Nephron (organoid): ENCODE measurements around the gene PAQR4.

Experiments
- H3K27ac Mint-ChIP-seq, 3 experiments: 2 replicates each; pipeline ENCODE4 v1.8.0; 2020; ENCODE audit warnings: mixed read lengths in 3 of 3, mild to moderate bottlenecking in 2 of 3, moderate library complexity in 1 of 3
- H3K27me3 Mint-ChIP-seq: 2 replicates; pipeline ENCODE4 v1.8.0; 2021; ENCODE audit warnings: low read depth, mild to moderate bottlenecking, moderate library complexity, mixed read lengths
- H3K36me3 Mint-ChIP-seq: 2 replicates; pipeline ENCODE4 v1.8.0; 2020; ENCODE audit warnings: low read depth, mixed read lengths
- H3K4me1 Mint-ChIP-seq: 2 replicates; pipeline ENCODE4 v1.8.0; 2020; ENCODE audit warnings: mixed read lengths
- H3K4me3 Mint-ChIP-seq, 3 experiments: 2 replicates each; pipeline ENCODE4 v1.8.0; 2020; ENCODE audit warnings: mild to moderate bottlenecking in 3 of 3, mixed read lengths in 3 of 3, moderate library complexity in 2 of 3
- H3K9me3 Mint-ChIP-seq: 2 replicates; pipeline ENCODE4 v1.8.0; 2020; ENCODE audit warnings: mixed read lengths
- CTCF ChIP-seq, 3 experiments: fragments of 200-600 bp; sonication (generic); IDR thresholded peaks; one replicate each; pipeline ENCODE4 v1.5.0; 2021; ENCODE audit warnings: antibody characterized with exemption in 3 of 3; ENCODE audit not compliant: unreplicated experiment in 3 of 3

PAQR4 gene

GRCh38 chr16:3015865-3016521, 46.8 kb downstream of the PAQR4 start:
- TF ChIP-seq CTCF (IDR thresholded peaks at IDR 0.05; ENCODE audit: unreplicated experiment in 3 of 3) = no peak
- Mint-ChIP-seq H3K27me3 (peaks cover 72% of the 10 kb centered on the region), H3K36me3 (no peaks in the 10 kb centered on the region), H3K4me1 (peaks cover 4% of the 10 kb centered on the region), H3K9me3 (no peaks in the 10 kb centered on the region), H3K27ac (peak overlapping the region in 1 of 3 experiments; percentile 65), H3K4me3 (peak overlapping the region; percentile 58 to 77 (median 63))

- Mint-ChIP-seq H3K9me3 (no peaks in the 10 kb centered on the region), H3K27ac (peak overlapping the region in 1 of 3 experiments; percentile 78), H3K27me3 (peaks cover 67% of the 10 kb centered on the region), H3K36me3 (no peaks in the 10 kb centered on the region), H3K4me3 (peak overlapping the region; percentile 61 to 73 (median 70)), H3K4me1 (peaks cover 17% of the 10 kb centered on the region)
- TF ChIP-seq CTCF (IDR thresholded peaks at IDR 0.05; ENCODE audit: unreplicated experiment in 3 of 3) = no peak
Observed at GRCh38 chr16:3017344-3017743, 48.2 kb downstream of the PAQR4 start.

- H3K36me3 Mint-ChIP-seq = no peaks in the 10 kb centered on the region
- H3K27ac Mint-ChIP-seq = peak within 1 kb of the TSS in 2 of 3 experiments; percentile 61 to 92
- peak; percentile 36 to 58 (median 47) for TF ChIP-seq CTCF (IDR thresholded peaks at IDR 0.05; ENCODE audit: unreplicated experiment in 3 of 3)
- H3K4me1 Mint-ChIP-seq = peaks cover 23% of the 10 kb centered on the region
- peak within 1 kb of the TSS; percentile 79 to 86 (median 83) for H3K4me3 Mint-ChIP-seq
- H3K9me3 Mint-ChIP-seq = no peaks in the 10 kb centered on the region
- peaks cover 61% of the 10 kb centered on the region for H3K27me3 Mint-ChIP-seq
Observed at GRCh38 chr16:3017794-3018506, 48.8 kb downstream of the PAQR4 start, which contains the start of gene CLDN6. Gene CLDN6, minus strand, starts transcription at chr16:3018183. Its CDS starts 2,162 bp downstream, at chr16:3016021.

- H3K36me3 Mint-ChIP-seq = peaks cover 3% of the 10 kb centered on the region
- H3K27me3 Mint-ChIP-seq = peaks cover 43% of the 10 kb centered on the region
- no peaks in the 10 kb centered on the region for H3K9me3 Mint-ChIP-seq
- H3K4me3 Mint-ChIP-seq = peak overlapping the region; percentile 89 to 92 (median 92)
- peaks cover 33% of the 10 kb centered on the region for H3K4me1 Mint-ChIP-seq
- peak overlapping the region in 2 of 3 experiments; percentile 87 to 94 for H3K27ac Mint-ChIP-seq
- no peak for TF ChIP-seq CTCF (IDR thresholded peaks at IDR 0.05; ENCODE audit: unreplicated experiment in 3 of 3)
Observed at GRCh38 chr16:3019594-3020246, 50.6 kb downstream of the PAQR4 start.

- Mint-ChIP-seq H3K4me3 (peak within 1 kb of the TSS; percentile 90 to 92 (median 92)), H3K9me3 (no peaks in the 10 kb centered on the region), H3K27me3 (peaks cover 38% of the 10 kb centered on the region), H3K36me3 (peaks cover 3% of the 10 kb centered on the region), H3K27ac (peak within 1 kb of the TSS; percentile 85 to 96 (median 87)), H3K4me1 (peaks cover 33% of the 10 kb centered on the region)
- no peak for TF ChIP-seq CTCF (IDR thresholded peaks at IDR 0.05; ENCODE audit: unreplicated experiment in 3 of 3)
Observed at GRCh38 chr16:3020247-3020603, 51.1 kb downstream of the PAQR4 start, which contains the start of gene TNFRSF12A. Gene TNFRSF12A, plus strand, starts transcription at chr16:3020368. Its CDS starts 30 bp downstream, at chr16:3020398.
